Prostate gland (tissue), 2 donors: Measurements from ENCODE around the gene BNC2.

Source experiments
- POLR2AphosphoS5 ChIP-seq: sonication (generic); formaldehyde crosslinking; IDR thresholded peaks from one replicate; pipeline ENCODE4 v1.6.1; 2017; ENCODE audit warnings: antibody characterized with exemption
- TF ChIP-seq, protein P1 (sequence below), 4 experiments: fragments of 200-600 bp in 2 of 4; fragments of 450-650 bp in 2 of 4; sonication (generic) in 2 of 4; IDR thresholded peaks; 1 replicate in 3 of 4; 2 replicates in 1 of 4; pipeline ENCODE4 v1.5.1; 2016 to 2019; ENCODE audit warnings: antibody characterized with exemption in 4 of 4, mild to moderate bottlenecking in 2 of 4, moderate library complexity in 2 of 4

DNA sequence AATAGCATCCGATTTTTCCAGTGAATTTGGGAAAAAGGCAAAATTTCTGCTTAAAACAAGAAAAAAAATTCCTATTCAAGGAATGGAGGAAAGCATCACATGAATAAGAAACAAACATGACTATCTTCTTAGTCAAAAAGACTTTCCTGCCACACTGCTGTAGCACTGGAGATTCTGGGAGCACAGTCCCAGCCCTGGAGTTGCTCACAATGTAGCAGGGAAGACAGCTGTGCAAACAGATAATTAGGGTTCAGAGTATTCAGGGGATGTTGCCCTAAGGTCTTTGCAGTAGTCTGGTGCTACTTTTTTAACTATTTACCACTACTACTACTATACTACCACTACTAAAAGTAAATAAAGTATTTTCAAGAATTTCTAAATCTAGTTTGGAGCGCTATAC is 86.5 kb downstream of the BNC2 start:
- TF ChIP-seq, protein P1, sequence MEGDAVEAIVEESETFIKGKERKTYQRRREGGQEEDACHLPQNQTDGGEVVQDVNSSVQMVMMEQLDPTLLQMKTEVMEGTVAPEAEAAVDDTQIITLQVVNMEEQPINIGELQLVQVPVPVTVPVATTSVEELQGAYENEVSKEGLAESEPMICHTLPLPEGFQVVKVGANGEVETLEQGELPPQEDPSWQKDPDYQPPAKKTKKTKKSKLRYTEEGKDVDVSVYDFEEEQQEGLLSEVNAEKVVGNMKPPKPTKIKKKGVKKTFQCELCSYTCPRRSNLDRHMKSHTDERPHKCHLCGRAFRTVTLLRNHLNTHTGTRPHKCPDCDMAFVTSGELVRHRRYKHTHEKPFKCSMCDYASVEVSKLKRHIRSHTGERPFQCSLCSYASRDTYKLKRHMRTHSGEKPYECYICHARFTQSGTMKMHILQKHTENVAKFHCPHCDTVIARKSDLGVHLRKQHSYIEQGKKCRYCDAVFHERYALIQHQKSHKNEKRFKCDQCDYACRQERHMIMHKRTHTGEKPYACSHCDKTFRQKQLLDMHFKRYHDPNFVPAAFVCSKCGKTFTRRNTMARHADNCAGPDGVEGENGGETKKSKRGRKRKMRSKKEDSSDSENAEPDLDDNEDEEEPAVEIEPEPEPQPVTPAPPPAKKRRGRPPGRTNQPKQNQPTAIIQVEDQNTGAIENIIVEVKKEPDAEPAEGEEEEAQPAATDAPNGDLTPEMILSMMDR (IDR thresholded peaks at IDR 0.05): no peak
- TF ChIP-seq POLR2AphosphoS5: no peak
